Mucosa of rectum (tissue), 2 donors: ENCODE data around the gene SCUBE1.
A peak's percentile ranks its signal among the peaks of the same experiment; 100 is the strongest.

Experiments
- H3K27ac ChIP-seq, 2 donors: one replicate each; pipeline ENCODE4 v1.7.0; 2013; ENCODE audit warnings: inconsistent platforms in 2 of 2, low read depth in 2 of 2, low read length in 2 of 2
- H3K27me3 ChIP-seq, 2 donors: one replicate each; pipeline ENCODE4 v1.7.0; 2013; ENCODE audit warnings: low read length in 2 of 2; ENCODE audit not compliant: control insufficient read depth in 2 of 2, insufficient read depth in 2 of 2
- H3K36me3 ChIP-seq, 2 donors: one replicate each; pipeline ENCODE4 v1.7.0; 2013; ENCODE audit warnings: low read length in 2 of 2; ENCODE audit not compliant: control insufficient read depth in 2 of 2, insufficient read depth in 2 of 2
- H3K4me1 ChIP-seq, 2 donors: one replicate each; pipeline ENCODE4 v1.7.0; 2013; ENCODE audit warnings: low read length in 2 of 2, mild to moderate bottlenecking in 1 of 2; ENCODE audit not compliant: control insufficient read depth in 2 of 2, insufficient read depth in 2 of 2
- H3K4me3 ChIP-seq, 2 donors: one replicate each; pipeline ENCODE4 v1.7.0; 2013; ENCODE audit warnings: low read length in 2 of 2
- H3K9ac ChIP-seq, 2 donors: one replicate each; pipeline ENCODE4 v1.7.0; 2013; ENCODE audit warnings: low read length in 2 of 2, low read depth in 1 of 2, mild to moderate bottlenecking in 1 of 2
- H3K9me3 ChIP-seq, 2 donors: one replicate each; pipeline ENCODE4 v1.7.0; 2013; ENCODE audit warnings: low read length in 2 of 2; ENCODE audit not compliant: control insufficient read depth in 2 of 2
- donor health status: healthy.
- donor health status: Normal muscosa, but diverticular disease.

SCUBE1 gene

DNA sequence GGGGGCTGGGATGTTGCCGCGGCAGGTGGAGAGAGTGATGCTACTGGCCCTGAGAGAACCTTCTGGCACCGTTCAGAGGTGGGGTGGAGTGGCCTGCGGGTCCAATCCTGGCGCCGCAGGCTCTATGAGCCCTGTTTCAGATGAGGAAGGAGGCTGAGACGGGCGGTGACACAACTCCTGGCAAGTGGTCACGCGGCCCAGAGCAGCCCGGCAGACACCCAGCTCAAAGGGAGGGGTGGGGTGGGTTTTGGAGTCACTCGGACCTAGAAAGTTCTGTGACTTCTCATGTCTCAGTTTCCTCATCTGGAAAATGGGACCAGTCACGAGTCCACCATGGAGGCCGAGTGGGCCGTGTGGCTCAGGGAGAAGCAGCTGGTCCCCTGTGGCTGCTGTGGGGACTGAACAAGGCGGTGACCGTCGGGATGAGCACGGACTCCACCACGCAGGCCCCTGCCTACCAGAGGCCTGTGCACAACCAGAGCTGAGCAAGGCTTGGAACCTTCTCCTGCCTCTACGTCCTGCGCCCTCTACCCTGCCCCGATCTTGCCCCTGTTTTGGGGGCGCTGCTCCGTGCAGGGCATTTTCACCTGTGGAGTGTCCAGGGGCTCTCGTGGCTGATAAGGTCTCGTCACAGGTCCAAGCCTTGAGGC, 188.2 kb downstream of the SCUBE1 start:
- no peak overlapping the region for H3K9ac ChIP-seq
- H3K36me3 ChIP-seq = peaks cover 0 to 4% of the 10 kb centered on the region in 2 donors
- no peak overlapping the region for H3K4me3 ChIP-seq
- no peaks in the 10 kb centered on the region for H3K27me3 ChIP-seq
- H3K9me3 ChIP-seq = no peaks in the 10 kb centered on the region
- peaks cover 42 to 56% of the 10 kb centered on the region in 2 donors for H3K4me1 ChIP-seq
- no peak overlapping the region for H3K27ac ChIP-seq

DNA sequence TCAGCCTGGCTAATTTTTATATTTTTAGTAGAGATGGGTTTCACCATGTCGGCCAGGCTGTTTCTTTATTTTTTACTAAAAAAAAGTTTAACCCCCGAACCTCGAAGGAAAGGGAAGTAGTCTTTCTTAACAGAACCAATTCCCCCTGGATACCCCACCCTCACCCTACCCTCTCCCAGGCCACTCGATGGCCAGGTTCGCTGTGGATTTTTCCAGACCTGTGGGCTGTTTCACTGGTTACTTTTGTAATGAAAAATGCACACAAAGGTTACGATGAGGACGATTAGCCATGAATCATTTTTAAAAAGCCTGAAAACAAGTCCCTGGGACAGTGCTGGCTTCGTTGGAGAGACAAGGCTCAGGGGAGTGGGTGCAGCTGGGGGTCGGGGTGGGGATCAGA, 189.3 kb downstream of the SCUBE1 start:
- Histone ChIP-seq H3K9ac (no peak overlapping the region), H3K4me3 (peak overlapping the region in 1 of 2 donors; percentile 31), H3K9me3 (no peaks in the 10 kb centered on the region), H3K36me3 (peaks cover 0 to 4% of the 10 kb centered on the region in 2 donors), H3K4me1 (peaks cover 32 to 48% of the 10 kb centered on the region in 2 donors), H3K27ac (no peak overlapping the region), H3K27me3 (no peaks in the 10 kb centered on the region)

DNA sequence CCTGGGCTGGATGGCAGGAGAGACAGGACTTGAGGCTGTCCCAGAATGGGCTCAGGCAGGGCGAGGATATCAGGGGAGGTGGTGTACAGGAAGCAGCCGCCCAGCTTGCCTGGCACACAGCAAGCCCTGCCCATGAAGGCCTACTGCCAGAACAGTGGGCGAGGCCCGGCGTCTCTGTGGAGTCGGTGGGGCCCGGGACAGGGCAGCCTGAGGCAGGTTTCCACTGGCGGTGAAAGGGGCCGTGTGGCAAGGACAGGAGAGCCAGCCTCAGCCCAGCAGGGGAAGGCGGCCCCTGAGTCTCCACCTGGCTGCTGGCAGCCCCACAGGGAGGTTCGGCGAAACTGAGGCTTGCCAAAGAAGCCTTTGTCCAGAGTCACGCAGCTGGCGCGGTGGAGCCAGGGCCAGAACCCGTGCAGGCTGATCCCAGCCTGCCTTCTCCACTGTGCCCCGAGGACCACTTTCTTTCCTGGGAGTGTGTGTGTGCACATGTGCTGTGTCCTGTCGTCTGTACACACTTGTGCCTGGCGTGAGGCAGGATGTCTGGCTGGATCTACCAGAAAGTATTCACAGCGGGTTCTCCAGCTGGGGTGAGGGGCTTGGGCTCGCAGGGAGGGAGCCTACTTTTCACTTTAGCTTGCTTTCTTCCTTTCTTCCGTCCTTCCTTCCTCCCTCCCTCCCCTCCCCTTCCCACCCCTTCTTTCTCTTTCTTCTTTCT, 190.7 kb downstream of the SCUBE1 start:
- Histone ChIP-seq H3K36me3 (peaks cover 0 to 4% of the 10 kb centered on the region in 2 donors), H3K4me3 (peak overlapping the region; percentile 76 to 84), H3K27ac (peak overlapping the region; percentile 95 to 97), H3K9me3 (no peaks in the 10 kb centered on the region), H3K27me3 (no peaks in the 10 kb centered on the region), H3K9ac (peak overlapping the region; percentile 88 to 95), H3K4me1 (peaks cover 22 to 40% of the 10 kb centered on the region in 2 donors)

DNA sequence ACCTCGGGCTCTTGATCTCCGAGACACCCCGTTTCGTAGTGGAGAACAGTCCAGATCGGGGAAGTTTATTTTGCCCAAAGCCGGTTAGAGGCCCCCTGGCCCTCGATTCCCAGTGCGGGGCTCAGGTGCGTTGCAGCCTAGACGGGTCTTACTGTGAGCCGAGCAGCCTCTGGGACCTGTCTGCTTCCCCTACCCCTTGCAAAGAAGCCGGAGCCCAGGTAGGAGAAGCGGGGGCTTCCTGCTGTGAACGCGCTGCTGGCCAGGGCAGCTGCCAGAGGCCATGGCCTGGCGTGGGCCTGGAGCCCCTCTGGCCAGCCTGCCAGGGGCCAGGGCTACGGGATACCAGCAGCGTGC, 191.2 kb downstream of the SCUBE1 start:
- Histone ChIP-seq H3K27ac (peak overlapping the region; percentile 95 to 97), H3K9ac (peak overlapping the region; percentile 88 to 95), H3K4me3 (peak overlapping the region; percentile 76 to 84), H3K27me3 (no peaks in the 10 kb centered on the region), H3K36me3 (peaks cover 0 to 4% of the 10 kb centered on the region in 2 donors), H3K9me3 (no peaks in the 10 kb centered on the region), H3K4me1 (peaks cover 22 to 36% of the 10 kb centered on the region in 2 donors)

DNA sequence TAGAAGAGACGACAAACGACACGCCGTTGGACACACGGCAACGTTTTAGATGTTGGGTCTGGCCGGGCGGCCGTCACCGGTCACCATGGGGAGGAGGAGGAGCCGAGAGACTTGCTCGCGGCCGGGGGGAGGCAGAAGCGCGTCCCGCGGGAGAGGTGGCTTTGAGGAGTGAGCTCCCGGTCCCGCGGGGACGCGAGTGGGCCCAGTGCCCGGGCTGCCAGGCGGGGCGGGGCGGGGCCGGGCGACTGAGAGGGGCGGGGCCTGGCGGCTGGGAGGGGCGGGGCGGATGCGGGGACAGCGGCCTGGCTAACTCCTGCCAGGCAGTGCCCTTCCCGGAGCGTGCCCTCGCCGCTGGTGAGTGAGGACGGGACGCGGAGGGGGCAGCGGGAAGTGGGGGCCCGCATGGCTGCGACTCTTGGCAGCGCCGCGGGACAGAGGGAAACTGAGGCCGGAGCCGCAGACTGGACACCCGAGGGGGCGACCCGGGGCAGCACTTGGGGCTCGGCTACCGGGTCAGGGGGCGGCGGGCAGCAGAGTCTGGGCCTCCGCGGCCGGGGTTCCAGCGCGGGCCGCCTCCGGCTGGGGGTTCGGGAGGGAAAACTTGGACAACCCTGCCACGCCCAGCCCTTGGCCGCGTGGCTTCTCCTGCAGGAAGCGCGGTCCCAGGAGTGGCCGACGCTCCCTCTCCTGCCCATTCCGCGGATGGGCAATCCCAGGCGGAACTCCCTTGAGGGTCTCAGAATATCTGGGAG, 191.7 kb downstream of the SCUBE1 start, which contains the start of gene TSPO:
Gene TSPO (plus strand): TSS at position 309 of the 752 bp plus-strand sequence. CDS start 7,680 bp downstream, outside the sequence.
- Histone ChIP-seq H3K9ac (peak within 1 kb of the TSS; percentile 89 to 95), H3K4me3 (peak within 1 kb of the TSS; percentile 76 to 84), H3K36me3 (peaks cover 0 to 4% of the 10 kb centered on the region in 2 donors), H3K27ac (peak within 1 kb of the TSS; percentile 95 to 97), H3K9me3 (no peaks in the 10 kb centered on the region), H3K27me3 (no peaks in the 10 kb centered on the region), H3K4me1 (peaks cover 22 to 33% of the 10 kb centered on the region in 2 donors)

DNA sequence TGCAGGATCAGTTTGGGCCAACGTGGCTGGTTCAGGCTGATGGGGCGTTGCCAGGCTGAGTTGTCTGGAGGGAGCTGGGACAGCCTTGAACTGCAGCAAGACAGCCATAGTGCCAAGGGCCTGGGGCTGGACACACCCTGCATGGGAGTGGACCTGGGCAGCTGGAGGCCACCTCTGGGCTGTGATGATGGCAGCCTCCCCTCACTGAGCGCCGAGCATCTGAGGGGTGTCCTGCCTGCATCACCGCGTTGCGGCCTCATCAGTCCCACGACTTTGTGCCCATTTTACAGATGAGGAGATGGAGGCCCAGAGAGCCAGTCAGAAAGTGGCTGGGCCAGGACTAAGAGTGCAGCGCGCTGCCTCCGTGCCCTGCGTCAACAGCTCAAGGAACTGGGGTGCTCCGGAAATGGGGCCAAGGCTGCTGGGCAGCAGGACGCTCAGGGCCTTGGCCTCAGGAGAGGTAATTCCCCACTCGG, 192.4 kb downstream of the SCUBE1 start:
- peak overlapping the region; percentile 74 to 95 for H3K27ac ChIP-seq
- H3K36me3 ChIP-seq = peaks cover 0 to 4% of the 10 kb centered on the region in 2 donors
- no peaks in the 10 kb centered on the region for H3K9me3 ChIP-seq
- peak overlapping the region; percentile 76 for H3K4me3 ChIP-seq
- peaks cover 22 to 33% of the 10 kb centered on the region in 2 donors for H3K4me1 ChIP-seq
- no peaks in the 10 kb centered on the region for H3K27me3 ChIP-seq
- H3K9ac ChIP-seq = peak overlapping the region; percentile 68 to 89

DNA sequence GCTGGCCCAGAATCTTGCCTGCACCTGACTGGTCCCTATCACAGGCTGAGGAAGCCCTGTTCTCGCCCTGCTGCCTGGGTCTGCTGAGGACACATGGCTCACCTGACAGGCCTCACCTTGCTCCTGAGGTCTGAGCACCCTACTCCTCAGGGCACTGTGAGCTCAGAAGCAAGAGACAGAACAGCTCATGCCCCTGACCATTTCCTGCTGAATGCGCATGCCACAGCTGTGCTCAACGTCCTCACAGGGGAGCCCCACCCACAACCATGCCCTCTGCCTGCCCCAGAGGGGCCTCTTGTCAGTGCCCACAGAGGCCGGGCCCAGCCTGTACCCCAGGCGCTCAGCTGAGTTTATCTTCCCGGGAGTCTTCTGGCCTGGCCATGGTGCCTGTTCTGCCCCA, 194.6 kb downstream of the SCUBE1 start:
- H3K9me3 ChIP-seq = no peaks in the 10 kb centered on the region
- H3K36me3 ChIP-seq = no peaks in the 10 kb centered on the region
- H3K27me3 ChIP-seq = no peaks in the 10 kb centered on the region
- peaks cover 18 to 24% of the 10 kb centered on the region in 2 donors for H3K4me1 ChIP-seq
- H3K9ac ChIP-seq = peak overlapping the region in 1 of 2 donors; percentile 30
- no peak overlapping the region for H3K27ac ChIP-seq
- H3K4me3 ChIP-seq = no peak overlapping the region

DNA sequence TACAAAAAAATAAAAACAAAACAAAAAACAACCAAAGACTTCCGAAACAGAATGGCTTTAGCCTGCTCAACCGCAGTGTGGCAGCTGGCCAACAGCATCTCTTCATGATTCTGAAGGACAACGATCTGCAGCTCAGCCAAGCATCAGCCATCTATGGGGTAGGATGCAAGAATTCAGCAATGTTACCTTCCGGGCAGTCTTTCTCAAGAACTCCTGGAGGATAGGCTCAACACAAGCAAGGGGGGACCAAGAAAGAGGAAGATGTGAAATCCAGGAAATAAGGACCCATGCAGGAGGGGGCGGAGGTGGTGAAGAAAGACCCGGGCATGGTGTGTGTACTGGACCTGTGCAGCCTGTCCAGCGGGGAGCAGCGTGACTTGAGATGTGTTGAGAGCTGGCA, 195.4 kb downstream of the SCUBE1 start:
- Histone ChIP-seq H3K4me3 (no peak overlapping the region), H3K9ac (no peak overlapping the region), H3K27me3 (no peaks in the 10 kb centered on the region), H3K36me3 (no peaks in the 10 kb centered on the region), H3K27ac (no peak overlapping the region), H3K9me3 (no peaks in the 10 kb centered on the region), H3K4me1 (peaks cover 18 to 24% of the 10 kb centered on the region in 2 donors)
